HG03066 (cell line): ENCODE results near the gene PHGDH.
A peak's percentile ranks its signal among the peaks of the same experiment; 100 is the strongest.
"Not testable (repeated sequence)": the region's sequence is repeated elsewhere in the genome, so short reads cannot be mapped to it uniquely, and the experiment has no call there.

ENCODE experiments used
- ATAC-seq: cut with Tn5 transposase; IDR thresholded peaks from one replicate; pipeline ENCODE4 v1.9.1; 2021; ENCODE audit warnings: low read depth; ENCODE audit not compliant: unreplicated experiment

PHGDH gene

GRCh38 chr1:119696863-119697262 lies 14.9 kb upstream of the PHGDH start:
- not testable (repeated sequence) for ATAC-seq

GRCh38 chr1:119697598-119697997 lies 14.1 kb upstream of the PHGDH start:
- no peak for ATAC-seq

- no peak for ATAC-seq
Observed at GRCh38 chr1:119700326-119700725, 11.4 kb upstream of the PHGDH start.

- ATAC-seq, result no peak
Observed at GRCh38 chr1:119701659-119702058, 10.1 kb upstream of the PHGDH start.

- no peak for ATAC-seq
Observed at GRCh38 chr1:119702384-119702783, 9.3 kb upstream of the PHGDH start.

- ATAC-seq, result no peak
Observed at GRCh38 chr1:119703666-119704450, 7.9 kb upstream of the PHGDH start.

- not testable (repeated sequence) for ATAC-seq
Observed at GRCh38 chr1:119706599-119706998, 5.1 kb upstream of the PHGDH start.

- not testable (repeated sequence) for ATAC-seq
Observed at GRCh38 chr1:119711356-119711803, 354 bp upstream of the PHGDH start.

- peak; percentile 35 for ATAC-seq
Observed at GRCh38 chr1:119712342-119713038, 756 bp downstream of the PHGDH start.

GRCh38 chr1:119713039-119713748 lies 1.5 kb downstream of the PHGDH start:
- no peak for ATAC-seq

- ATAC-seq, result no peak
Observed at GRCh38 chr1:119713749-119714456, 2.2 kb downstream of the PHGDH start.

GRCh38 chr1:119714583-119714982 lies 2.8 kb downstream of the PHGDH start:
- no peak for ATAC-seq

GRCh38 chr1:119715542-119715941 lies 3.8 kb downstream of the PHGDH start:
- no peak for ATAC-seq

- ATAC-seq, result no peak
Observed at GRCh38 chr1:119718409-119718808, 6.7 kb downstream of the PHGDH start.

- ATAC-seq, result no peak
Observed at GRCh38 chr1:119718972-119719371, 7.2 kb downstream of the PHGDH start.

GRCh38 chr1:119720866-119721440 lies 9.2 kb downstream of the PHGDH start:
- no peak for ATAC-seq

GRCh38 chr1:119721896-119722295 lies 10.2 kb downstream of the PHGDH start:
- ATAC-seq, result no peak

- no peak for ATAC-seq
Observed at GRCh38 chr1:119724611-119725218, 13.0 kb downstream of the PHGDH start.

- no peak for ATAC-seq
Observed at GRCh38 chr1:119725626-119726025, 13.9 kb downstream of the PHGDH start.

- ATAC-seq, result no peak
Observed at GRCh38 chr1:119727991-119728390, 16.3 kb downstream of the PHGDH start.
